ENCODE results near the gene CLIP4.

CLIP4 gene

GRCh38 chr2:29164091-29164846, 49.1 kb downstream of the CLIP4 start:
- no peak for DNase-seq (ENCODE audit: low read depth)
- TF ChIP-seq CTCF (IDR thresholded peaks at IDR 0.05; ENCODE audit: low read length, missing control alignments) = no peak
- no peak overlapping the region for H3K4me3 ChIP-seq (replicated peaks; ENCODE audit: low read depth, low read length)

GRCh38 chr2:29165362-29166241, 50.4 kb downstream of the CLIP4 start:
- DNase-seq (ENCODE audit: low read depth) = peak; percentile 66
- no peak overlapping the region for H3K4me3 ChIP-seq (replicated peaks; ENCODE audit: low read depth, low read length)
- no peak for TF ChIP-seq CTCF (IDR thresholded peaks at IDR 0.05; ENCODE audit: low read length, missing control alignments)

- no peak for TF ChIP-seq CTCF (IDR thresholded peaks at IDR 0.05; ENCODE audit: low read length, missing control alignments)
- DNase-seq (ENCODE audit: low read depth) = peak; percentile 25
- no peak overlapping the region for H3K4me3 ChIP-seq (replicated peaks; ENCODE audit: low read depth, low read length)
These were observed 51.2 kb downstream of the CLIP4 start for GRCh38 chr2:29166242-29167039.

DNA sequence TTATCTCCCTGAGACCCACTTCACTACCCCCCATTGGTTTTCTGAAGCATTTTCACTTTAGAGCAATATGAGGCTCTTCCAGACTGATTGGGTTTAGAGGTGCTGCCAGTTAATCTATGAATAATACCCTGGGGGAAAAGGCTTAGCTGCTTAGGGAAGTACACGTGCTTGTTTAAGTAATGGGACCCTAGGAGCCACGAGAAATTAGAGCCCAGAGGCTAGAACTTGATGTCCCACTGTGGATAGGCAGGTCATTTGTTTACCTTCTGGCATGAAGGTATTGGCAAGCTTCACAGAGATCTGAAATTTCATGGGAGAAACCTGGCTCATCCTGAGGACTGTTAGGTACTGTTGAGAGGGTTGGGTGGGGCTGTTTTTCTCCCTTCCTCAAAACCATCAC, 59.7 kb downstream of the CLIP4 start:
- no peak for DNase-seq (ENCODE audit: low read depth)
- H3K4me3 ChIP-seq (replicated peaks; ENCODE audit: low read depth, low read length) = no peak overlapping the region
- no peak for TF ChIP-seq CTCF (IDR thresholded peaks at IDR 0.05; ENCODE audit: low read length, missing control alignments)

GRCh38 chr2:29175338-29175737, 60.1 kb downstream of the CLIP4 start:
- DNase-seq (ENCODE audit: low read depth) = no peak
- TF ChIP-seq CTCF (IDR thresholded peaks at IDR 0.05; ENCODE audit: low read length, missing control alignments) = no peak

GRCh38 chr2:29182334-29182733, 67.1 kb downstream of the CLIP4 start:
- no peak for DNase-seq (ENCODE audit: low read depth)
- H3K4me3 ChIP-seq (replicated peaks; ENCODE audit: low read depth, low read length) = no peak overlapping the region
- no peak for TF ChIP-seq CTCF (IDR thresholded peaks at IDR 0.05; ENCODE audit: low read length, missing control alignments)

More at GRCh38 chr2:29175338-29175737, 60.1 kb downstream of the CLIP4 start:
- H3K4me3 ChIP-seq (replicated peaks; ENCODE audit: low read depth, low read length) = no peak overlapping the region

Measured in fibroblast of pulmonary artery (primary cell).